GM12891 (cell line): ENCODE results near the gene PPM1G.

Source experiments
- POLR2A ChIP-seq: IDR thresholded peaks from 2 replicates; pipeline ENCODE4 v1.6.1; 2011; ENCODE audit warnings: low read depth, low read length, control low read depth
- POLR2AphosphoS5 ChIP-seq: IDR thresholded peaks from 2 replicates; pipeline ENCODE4 v1.6.1; 2011; ENCODE audit warnings: low read depth, low read length, control low read depth

- no peak for TF ChIP-seq POLR2AphosphoS5
- TF ChIP-seq POLR2A = no peak
These were observed 74.1 kb downstream of the PPM1G start for GRCh38 chr2:27335311-27335710.
